Non-pigmented ciliary epithelial cell (primary cell): Measurements from ENCODE around the gene CAPZA3.
A peak's percentile ranks its signal among the peaks of the same experiment; 100 is the strongest.
"Not testable (repeated sequence)": the region's sequence is repeated elsewhere in the genome, so short reads cannot be mapped to it uniquely, and the experiment has no call there.

Source experiments
- DNase-seq: peaks from one replicate; pipeline ENCODE4 v3.0.0-alpha.2; 2010; ENCODE audit warnings: low read depth

CAPZA3 gene

DNA sequence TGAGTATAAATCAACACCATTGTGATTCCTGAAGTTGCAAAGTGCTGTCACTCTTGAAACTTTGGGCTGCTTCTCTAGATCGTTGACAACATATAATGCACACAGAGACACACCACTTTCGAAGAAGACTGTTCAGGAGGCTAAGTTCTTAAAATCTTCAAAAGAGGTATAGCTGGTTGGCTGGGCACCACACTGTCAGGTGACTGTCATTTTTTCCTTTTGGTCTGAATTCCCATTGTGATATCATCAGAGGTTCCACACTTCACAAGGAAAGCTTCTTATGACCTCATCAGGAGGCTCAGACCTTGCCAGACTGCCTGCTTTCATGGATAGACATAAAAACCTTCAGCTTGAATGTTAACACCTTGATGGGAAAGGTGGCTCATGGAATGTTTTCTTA is at the start of gene CAPZA3, which contains the start of gene PLCZ1:
Gene CAPZA3 (plus strand): TSS at position 301 of the 400 bp plus-strand sequence. CDS start 150 bp downstream, outside the sequence.
Gene PLCZ1 (minus strand): TSS at position 194 of the 400 bp plus-strand sequence. CDS start 641 bp downstream, outside the sequence.
- no peak for DNase-seq

- DNase-seq: no peak
Measured at GRCh38 chr12:18689771-18690170, 48.1 kb upstream of the CAPZA3 start.

GRCh38 chr12:18690653-18691052 is 47.3 kb upstream of the CAPZA3 start:
- peak; percentile 94 for DNase-seq

DNA sequence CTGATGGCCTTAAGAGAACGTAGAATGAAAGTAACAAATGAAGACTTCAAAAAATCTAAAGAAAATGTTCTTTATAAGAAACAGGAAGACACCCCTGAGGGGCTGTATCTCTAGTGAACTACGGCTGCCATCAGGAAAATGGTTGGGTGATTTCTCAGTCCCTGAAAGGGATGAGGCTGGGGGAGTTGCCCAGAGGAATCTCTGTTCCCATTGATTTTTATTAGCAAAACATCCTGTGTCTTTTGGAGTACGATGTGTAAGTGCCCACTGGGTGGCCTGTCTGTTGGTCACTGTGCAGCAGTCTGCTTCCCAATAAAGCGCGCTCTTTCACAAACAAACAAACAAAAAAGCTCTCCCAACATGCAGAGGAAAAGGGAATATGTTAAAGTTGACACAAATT is 43.9 kb upstream of the CAPZA3 start:
- not testable (repeated sequence) for DNase-seq

DNA sequence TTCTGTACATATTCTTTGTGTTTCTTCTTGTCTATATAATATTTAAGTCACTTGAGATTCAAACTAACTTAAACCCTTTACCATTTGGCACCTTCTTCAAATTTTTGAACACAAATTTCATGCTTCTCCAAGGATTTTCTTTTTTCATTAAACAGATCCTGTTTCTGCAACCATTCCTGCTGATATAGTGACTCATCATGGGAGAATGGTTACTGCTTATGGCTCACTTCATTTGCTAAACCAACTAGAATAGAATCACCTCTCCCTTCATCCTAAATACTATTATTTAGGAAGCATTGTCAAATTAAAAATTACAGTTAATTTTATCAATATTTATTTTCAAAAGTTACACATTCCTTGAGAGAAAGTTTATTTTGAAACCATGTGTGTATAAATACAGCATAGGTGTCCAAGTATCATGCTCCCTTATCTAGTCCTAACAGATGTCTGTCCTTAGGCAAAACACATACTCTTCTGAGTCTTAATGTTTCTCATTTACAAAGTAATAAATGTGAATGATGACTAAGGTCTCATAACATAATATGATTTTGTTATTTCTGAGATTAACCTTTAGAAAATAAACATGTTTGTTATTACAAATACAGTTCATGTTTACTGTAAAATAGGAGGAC is 40.8 kb upstream of the CAPZA3 start:
- peak; percentile 41 for DNase-seq

DNA sequence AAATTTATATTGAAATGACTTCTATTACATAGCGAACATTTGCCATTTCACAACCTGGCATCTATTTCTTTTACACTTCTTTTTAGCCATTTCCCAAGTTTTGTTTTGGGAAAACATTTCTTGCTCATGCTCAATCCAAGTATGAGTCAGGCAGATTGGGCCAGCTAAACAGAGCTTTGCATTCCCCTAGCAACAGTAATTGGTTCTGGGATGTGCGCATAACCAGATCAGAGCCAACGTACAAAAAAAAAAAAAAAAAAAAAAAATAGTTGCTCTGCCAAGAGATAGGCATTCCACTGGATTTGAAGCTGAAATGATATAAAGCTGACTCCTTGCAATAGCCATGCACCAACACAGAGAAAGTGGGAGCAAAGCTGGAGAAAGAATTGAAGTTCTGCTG is 37.6 kb upstream of the CAPZA3 start:
- peak; percentile 65 for DNase-seq

GRCh38 chr12:18703321-18703720 is 34.6 kb upstream of the CAPZA3 start:
- no peak for DNase-seq

- DNase-seq: no peak
Measured at GRCh38 chr12:18703911-18704310, 34.0 kb upstream of the CAPZA3 start.

DNA sequence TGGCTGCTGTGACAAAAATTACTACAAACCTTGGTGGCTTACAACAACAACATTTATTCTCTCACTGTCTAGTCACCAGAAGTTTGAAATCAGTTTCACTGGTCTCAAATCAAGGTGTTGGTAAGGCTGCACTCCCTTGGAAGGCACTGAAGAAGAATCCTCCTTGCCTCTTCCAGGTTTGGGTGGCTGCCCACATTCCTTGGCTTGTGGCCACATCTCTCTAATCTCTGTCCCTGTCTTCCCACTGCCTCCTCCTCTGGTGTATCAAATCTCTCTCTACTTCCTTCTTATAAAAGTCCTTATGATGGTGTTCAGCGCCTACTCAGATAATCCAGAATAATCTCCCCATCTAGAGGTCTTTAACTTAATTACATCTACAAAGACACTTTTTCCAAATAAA is 31.1 kb upstream of the CAPZA3 start:
- DNase-seq: no peak

- DNase-seq: no peak
Measured at GRCh38 chr12:18716236-18716635, 21.7 kb upstream of the CAPZA3 start.

DNA sequence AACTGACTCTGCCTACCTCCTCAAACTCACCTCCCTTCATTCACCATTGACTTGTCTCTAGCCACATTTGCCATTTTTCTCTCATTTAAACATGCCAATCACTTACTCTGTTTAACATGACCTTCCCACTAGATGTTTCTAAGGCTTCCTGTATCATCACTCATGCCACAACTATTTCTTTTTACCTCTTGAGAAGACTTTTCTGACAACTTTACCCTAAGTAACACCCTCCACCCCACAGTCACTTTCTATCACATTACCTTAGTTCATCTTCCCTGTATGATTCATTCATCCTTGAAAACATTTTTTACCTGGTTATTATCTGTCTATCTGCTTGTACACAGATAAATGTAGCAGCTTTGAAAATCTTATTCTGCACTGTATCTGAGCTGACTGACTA is 19.5 kb upstream of the CAPZA3 start:
- no peak for DNase-seq

- no peak for DNase-seq
Measured at GRCh38 chr12:18719922-18720510, 17.9 kb upstream of the CAPZA3 start.

GRCh38 chr12:18720690-18721089 is 17.2 kb upstream of the CAPZA3 start:
- DNase-seq: no peak

- DNase-seq: no peak
Measured at GRCh38 chr12:18721452-18721851, 16.5 kb upstream of the CAPZA3 start.

DNA sequence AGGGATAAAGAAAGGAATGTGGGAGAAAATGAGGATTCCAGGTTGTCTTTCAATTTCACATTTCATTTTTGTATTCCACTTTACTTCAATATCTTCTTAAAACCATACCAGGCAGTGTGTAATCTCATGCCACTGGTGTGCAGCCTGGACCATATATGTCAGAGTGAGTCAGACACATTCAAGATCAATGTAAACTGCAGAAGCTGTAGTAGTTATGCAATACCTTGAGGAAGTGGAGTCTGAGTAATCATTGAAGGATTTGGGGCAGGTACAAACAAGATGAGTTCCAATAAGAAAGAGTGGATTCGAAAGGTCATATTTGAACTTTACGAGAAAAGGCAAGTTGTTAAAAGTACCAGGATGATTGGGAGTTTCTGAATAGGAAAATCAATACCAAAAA is 14.2 kb upstream of the CAPZA3 start:
- peak; percentile 73 for DNase-seq

DNA sequence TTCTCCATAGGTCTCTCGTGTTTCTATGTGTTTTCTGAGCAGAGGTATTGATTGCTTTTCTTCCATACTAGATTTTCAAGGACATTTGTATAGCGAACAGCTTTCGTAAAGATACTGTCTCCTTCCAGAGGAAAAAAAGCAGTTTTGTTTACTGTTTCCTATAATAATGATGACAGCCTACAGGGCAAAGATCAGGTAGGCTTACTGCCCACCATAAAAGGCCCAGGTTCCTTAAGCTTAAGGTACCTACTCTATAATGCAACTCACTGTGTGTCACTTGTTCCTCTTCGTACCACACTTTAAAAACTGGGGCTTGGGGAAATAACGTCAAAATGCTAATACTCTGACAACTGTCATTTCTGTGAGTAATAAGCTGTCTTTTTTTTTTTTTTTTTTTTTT is 6.8 kb upstream of the CAPZA3 start:
- no peak for DNase-seq

DNA sequence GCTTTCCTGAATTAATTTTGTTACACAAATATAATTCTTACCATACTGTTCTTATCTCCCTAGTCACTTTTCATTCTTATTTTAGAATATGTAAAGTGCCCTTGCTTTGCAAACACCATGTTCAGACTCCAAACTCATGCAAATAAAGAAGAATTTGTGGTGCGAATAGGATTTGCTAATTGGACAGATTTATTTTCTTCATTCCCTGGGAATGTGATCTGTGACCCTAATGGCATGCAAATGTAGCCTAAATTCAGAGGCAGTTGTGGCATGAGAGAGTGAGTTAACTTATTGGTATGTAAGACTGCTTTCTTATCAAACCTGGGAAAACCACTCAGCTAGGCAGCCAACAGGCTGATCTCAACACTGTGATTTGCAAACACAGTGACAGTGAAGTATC is 10.0 kb downstream of the CAPZA3 start:
- peak; percentile 89 for DNase-seq

DNA sequence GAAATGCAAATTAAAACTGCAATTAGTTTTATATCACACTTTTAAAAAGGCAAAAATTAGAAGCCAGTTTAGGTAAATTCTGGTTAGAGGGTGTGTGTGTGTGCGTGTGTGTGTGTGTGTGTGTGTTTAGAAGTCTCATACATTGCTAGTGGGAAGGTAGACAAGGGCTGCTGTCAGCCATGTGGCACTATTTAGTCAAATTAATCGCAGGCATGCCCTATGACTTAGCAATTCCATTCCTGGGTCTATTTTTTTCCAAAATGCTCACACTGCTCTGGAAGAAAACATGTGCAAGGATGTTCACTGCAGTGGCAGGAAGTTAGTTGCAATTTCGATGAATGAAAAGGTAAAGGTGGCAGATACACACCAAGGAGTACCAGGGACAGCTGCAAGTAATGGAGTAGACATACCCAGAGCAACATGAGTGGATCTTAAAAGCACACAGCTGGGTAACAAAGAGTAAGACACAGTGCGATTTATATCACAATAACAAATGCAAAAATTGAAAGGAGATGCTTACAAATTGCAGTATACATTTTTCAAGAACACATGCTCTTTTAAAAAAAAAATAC is 11.6 kb downstream of the CAPZA3 start:
- DNase-seq: no peak

DNA sequence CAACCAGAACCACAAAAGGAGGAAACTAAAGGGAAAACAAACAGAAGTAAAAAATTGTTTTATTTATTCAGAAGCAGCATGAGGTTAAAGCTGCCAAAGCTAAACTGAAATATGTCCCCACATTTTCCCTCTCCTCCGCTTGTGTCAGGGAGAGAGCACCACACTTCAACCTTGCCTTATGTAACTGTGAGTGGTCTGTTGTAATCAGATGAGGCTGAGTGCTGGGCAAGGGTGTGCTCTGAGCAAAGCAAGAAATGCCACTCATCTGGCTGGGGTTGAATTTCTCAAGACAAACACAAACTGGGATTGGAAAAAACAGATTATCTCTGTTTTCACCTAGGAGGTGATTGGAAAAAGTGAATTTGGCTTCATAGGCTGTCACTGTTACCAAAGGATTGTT is 12.2 kb downstream of the CAPZA3 start:
- DNase-seq: no peak

- DNase-seq: no peak
Measured at GRCh38 chr12:18751866-18752265, 13.9 kb downstream of the CAPZA3 start.

DNA sequence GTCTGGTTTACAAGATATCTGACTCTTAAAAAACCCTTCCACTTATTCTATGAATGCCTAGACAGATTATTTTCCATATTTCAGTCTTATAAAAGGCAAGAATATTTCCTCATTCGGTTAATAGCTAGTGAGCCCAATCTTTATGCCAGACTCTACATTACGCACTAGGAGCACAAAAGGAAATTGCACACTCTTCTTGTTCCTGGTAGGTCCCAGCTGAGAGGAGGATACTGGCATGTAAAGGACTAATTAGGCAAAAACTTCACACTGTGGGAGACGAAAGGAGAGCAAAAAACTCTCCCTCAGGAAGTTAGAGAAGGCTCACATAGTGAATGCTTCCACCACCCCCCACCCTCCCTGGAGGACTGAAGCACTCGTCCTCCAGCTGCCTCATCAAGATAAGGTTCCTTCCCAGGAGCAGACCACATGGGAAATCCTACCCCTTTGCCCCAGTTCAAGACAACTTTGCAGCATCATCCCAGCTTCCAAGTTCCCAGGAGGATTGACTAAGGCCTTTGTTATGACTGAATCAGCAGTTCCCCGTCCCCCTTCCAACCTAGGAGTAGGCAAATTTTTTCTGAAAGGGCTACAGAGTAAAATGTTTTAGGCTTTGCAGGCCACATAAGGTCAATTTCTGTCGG is 14.5 kb downstream of the CAPZA3 start:
- DNase-seq: peak; percentile 83

GRCh38 chr12:18752947-18753346 is 15.0 kb downstream of the CAPZA3 start:
- no peak for DNase-seq

DNA sequence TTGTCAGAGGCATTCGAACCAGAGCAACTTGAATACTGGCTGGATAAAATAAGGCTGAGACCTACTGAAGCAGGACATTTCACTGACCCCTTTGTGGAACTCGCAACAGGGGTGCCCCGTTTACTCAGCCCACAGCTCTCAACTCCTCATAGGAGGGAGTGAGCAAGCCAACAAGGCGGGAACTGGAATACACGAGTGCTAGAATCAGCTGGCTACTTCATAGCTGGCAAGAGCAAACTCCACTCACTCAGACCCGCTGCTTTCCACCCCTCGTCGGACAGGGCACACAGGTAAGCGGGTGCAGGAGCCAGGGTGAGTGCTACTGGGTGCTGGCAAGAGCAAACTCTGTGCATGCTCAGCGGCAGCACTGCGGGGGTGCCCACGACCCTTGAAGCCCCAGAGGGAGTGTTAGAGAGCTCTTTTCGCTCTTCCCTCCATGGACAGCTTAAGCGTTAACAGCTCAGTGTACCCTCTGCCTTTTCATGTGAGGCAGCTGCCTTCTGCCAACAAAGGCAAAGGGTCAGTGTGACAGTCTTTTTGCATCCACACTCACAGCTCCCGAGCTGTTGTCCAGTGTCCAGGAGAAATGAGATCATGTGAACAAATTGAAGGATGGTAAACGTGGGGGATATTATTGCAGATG is 15.7 kb downstream of the CAPZA3 start:
- no peak for DNase-seq
